Measurements from ENCODE around the gene NKD1.

The NKD1 gene

DNA sequence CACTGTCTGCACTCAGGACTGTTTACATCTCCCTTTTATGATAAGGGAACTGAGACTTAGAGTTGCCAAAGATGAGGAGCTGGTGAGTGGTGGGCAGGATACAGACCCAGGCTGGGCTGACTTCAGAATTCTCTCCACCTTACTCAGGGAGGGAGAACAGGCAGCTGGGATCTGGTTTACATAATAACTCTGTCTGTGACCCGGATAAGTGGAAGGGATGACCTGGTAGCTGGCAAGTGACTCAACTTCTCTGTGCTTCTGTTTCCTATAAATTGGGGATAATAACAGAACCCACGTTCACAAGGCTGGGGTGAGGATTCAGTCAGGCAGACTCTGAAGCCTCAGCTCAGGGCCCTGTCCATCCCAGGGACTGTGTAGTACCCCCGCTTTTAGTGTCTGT is 130.3 kb downstream of the NKD1 start:
- no peak for DNase-seq

DNA sequence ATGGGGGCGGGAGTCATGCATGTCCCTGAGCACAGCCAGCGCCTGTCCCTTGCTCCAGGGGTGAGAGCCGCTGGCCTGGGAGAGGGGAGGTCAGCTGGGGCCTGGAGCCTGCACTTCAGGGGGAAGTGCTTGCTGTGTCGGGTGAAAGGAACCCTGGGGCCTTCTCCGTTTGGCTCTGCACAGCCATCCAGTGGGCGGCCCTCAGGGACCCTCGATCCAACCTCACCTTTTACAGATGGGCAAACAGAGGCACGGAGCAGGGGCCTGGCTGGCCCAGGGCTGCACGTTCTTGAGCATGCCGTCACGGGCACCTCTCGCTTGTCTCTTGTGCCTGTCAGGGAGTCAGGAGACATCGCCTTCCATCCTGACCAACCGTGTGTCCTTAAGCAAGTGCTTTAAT is 131.1 kb downstream of the NKD1 start:
- DNase-seq, result no peak

GRCh38 chr16:50679676-50680555 is 131.7 kb downstream of the NKD1 start:
- no peak for DNase-seq

DNA sequence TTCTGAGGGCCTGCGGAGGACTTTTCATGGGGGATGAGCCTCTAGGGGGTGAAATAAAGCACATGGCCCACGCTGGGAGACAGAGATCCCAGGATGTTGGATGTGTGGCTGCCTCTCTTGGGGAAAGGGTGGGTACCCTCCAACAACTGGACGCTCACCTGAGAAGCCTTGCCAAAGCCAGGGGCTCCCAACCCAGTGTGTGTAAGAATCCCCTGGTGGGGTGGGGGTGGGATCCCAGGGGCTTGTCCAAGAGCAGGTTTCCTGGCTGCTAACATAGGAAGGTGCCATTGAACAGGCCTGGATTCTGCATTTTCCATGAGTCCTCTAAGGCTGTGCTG is 132.3 kb downstream of the NKD1 start:
- DNase-seq, result no peak

GRCh38 chr16:50681021-50681885 is 133.1 kb downstream of the NKD1 start, which contains the start of gene SNX20:
TSS of gene SNX20 (minus strand) at chr16:50681312. CDS start at chr16:50677526, 3,786 bp downstream.
- DNase-seq, result peak; percentile 81

DNA sequence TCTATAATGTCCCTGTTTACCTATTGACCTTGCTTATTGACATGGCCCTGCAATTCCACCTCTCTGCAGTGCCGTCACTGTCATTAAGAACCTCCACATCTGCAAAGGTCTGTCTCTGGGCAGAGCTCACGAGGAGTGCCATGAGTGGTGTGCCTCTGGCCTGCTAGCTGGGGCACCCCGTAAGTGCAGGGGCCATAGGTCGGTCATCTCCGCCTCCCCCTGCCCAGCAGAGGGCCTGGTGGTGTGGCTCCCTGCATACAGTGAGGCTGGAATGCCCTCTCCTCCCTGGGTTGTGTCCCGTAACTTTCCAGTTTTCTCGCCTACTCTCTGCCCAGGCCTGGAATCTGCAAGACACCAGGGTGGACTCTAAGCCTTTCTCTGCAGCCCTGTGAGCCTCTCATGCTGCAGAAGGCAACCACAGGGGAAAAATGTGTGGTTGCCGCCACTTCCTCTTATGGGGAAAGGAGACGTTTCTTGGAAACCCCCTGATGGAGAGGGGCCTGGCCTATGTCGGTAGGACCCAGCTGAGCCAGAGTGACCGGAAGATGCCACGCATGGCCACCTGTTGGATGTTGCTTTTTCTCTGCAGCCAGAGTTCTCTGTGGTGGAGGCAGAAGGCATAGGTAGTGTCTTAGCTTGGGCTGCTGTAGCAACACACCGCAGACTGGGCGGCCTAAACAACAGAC is 135.6 kb downstream of the NKD1 start:
- DNase-seq, result peak; percentile 61

DNA sequence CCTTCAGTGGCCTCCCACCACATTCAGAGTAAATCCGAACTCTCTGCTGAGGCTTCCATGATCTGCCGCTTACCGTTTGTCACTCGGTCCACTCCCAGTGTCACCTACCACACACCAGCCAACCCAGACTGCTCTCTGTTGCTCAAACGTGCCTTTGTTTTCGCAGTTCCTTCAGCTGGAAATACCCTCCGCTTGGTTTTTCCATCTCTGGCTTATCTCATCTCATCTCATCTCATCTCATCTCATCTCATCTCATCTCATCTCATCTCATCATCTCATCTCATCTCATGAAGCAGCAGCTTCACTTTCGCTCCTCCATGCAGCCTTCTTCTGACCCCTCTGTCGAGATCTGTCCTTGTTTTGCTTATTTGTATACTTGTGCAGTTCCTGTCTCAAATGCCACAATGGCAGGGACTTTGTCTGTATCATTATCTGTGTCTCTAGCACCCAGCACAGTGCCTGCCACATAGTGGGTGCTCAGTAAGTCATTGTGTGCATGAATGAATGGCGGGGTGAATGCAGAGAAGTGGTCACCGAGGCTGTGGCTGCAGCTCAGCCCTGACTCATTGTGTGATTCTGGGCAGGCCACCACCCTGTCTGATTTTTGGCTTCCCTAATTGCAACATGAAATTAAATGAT is 136.7 kb downstream of the NKD1 start:
- DNase-seq, result peak; percentile 44

DNA sequence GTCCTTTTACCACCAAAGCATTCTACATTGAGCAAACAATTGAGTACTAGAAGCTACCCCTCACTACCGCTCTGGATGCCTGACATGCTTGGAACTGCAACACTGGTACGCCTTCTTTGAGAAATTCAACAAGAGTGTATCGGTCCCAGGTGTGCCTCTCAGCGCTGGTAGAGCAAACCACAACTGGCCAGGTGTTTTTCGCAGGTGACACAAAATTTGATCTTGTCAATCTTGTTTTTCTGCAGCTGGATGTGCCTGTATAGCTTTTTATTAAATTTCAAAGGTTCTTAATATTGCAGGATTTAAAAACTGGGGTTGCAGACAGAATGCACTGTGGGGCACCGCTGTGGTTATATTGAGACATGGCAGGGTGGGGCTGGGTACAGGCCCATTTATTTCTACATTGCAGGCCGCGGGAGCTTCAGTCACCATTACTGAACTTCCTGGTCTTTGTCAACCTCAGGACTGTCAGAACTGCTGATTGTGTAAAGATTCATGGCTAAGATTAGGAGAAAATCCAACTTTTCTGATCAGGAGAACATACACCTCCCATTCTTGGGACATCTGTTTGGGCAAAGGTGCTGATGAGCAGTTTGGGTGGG is 137.4 kb downstream of the NKD1 start:
- no peak for DNase-seq

DNA sequence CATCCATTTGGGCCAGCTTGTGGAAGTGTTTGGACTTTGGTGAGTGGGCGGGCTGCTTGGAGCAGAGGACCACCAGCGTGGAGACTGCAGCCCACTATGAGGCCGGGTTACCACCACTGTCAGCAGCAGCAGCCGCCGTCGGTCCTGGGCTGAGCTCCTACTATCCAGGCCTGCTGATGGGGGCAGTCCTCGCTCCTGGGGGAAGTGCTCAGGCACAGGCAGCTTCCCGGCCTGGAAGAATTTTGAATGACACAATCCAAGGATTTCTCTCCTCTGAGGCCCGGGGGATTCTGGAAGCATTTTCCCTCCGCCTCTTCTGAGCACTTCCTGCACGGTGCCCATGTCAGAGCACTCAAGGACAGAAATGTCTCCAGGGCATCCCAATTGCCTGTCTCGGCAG is 139.9 kb downstream of the NKD1 start:
- DNase-seq, result no peak

DNA sequence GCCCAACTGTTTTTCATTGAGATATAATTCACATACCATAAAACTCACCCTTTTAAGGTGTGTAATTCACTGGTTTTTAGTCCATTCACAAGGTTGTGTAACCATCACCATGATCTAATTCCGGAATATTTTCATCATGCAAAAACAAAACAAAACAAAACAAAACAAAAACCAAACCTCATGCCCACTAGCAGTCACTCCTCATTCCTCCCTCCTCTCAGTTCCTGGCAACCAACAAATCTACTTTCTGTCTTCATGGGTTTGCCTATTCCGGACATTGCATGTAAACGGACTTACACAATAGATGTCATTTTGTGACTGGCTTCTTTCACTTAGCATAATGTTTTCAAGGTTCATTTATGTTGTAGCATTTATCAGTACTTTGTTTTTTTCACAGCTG is 140.7 kb downstream of the NKD1 start:
- DNase-seq, result no peak

DNA sequence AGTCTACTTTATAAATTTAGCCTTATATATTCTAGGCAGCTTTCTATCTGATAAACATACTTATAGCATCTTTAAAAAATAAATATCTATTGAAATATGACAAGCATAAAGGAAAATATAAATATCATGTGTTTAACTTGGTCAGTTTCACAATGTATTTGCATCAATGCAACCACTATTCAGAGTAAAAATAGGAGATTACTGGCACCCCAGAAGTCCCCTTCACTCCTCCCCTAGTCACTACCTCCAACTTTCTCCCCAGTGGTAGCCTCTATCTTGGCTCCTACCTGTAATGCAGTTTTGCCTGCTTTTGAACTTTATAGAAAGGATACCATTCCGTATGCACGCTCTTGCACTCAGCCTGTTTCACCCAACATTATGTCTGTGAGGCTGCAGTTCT is 142.0 kb downstream of the NKD1 start:
- no peak for DNase-seq

- DNase-seq, result no peak
Measured at GRCh38 chr16:50692644-50692998, 144.4 kb downstream of the NKD1 start.

DNA sequence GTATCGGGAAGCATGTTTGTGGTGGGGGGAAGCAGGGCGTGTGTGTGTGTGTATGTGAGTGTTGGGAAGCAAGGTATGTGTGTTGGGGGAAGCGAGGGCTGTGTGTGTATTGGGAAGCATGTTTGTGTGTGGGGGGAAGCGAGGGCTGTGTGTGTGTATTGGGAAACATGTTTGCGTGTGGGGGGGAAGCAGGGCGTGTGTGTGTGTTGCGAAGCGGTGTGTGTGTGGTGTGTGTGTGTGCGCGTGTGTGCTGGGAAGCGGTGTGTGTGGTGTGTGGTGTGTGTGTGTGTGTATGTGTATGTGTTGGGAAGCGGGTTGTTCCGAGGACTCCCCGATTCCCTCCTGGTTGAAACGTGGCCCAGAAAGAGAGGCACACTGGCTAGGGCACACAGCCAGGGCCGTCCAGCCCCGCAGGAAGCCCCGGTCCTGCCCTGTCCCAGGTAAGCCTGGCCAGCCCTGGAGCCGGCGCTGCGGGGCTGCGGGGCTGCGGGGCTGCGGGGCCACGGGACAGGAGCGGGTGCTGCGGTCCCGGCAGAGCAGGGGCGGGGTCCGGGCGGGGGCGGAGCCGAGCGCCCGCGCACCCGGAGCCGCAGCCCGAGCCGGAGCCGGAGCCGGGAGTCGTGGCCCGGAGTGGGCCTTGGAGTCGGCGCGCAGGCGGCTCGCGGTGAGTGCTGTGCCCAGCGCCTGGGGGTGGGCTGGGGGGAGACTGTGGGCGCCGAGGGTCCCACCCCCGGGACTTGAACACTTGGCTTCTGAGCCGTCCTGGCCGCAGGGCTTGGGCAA is 145.0 kb downstream of the NKD1 start, which contains the start of gene NOD2:
Gene NOD2 (plus strand): TSS at position 608 of the 783 bp plus-strand sequence. CDS start 5,890 bp downstream, outside the sequence.
- peak; percentile 65 for DNase-seq

- no peak for DNase-seq
Measured at GRCh38 chr16:50694206-50694605, 146.0 kb downstream of the NKD1 start.

- DNase-seq, result no peak
Measured at GRCh38 chr16:50695017-50696000, 147.1 kb downstream of the NKD1 start.

- no peak for DNase-seq
Measured at GRCh38 chr16:50696126-50696525, 147.9 kb downstream of the NKD1 start.

GRCh38 chr16:50696575-50697420 is 148.6 kb downstream of the NKD1 start:
- DNase-seq, result peak; percentile 68

- DNase-seq, result no peak
Measured at GRCh38 chr16:50697421-50697715, 149.2 kb downstream of the NKD1 start.
